ENCODE results near the gene HSPA9.

The HSPA9 gene

DNA sequence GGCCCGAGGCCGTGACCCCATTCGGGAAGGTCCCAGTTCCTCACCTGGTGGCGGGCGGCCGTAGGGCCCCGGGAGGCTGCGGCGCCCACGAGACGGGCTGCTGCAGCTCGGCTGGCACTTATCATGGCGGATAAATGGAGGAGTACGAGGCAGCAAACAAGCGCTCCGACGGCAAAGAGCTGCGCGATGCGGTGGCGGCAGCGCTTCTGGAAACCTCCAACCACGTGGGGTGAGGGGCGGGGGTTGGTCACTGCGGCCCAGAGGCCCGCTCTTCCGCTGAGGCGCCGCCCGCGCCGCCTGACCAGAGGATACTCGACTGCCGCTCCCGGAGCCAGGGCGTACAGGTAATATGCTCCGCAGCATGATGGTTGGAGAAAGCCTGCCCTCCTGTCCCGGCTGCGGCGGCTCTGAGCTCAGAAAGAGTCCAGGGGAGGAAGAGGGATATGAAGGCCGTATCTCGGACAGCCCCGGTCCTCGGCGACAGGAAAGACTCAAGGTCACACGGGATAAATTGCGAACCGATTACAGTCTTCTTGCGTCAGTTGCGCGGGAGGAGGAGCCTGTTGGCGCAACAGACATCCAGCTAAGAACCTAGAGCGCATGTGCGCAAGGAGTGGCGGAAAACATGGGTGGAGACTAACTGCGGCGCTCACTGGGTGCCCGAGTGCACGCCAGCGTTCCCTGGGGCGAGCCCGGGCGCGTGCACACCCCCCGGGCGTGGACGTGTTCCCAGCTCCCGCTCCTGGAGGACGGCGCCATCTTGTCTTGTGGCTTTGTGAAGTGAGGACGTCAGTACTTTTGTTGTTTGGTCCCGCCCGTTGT lies at the start of gene HSPA9:
TSS of gene HSPA9 (minus strand) at position 208 of the 822 bp plus-strand sequence. CDS start at position 125, 83 bp downstream.
- peak; percentile 99 to 100 for DNase-seq (ENCODE audit: low read depth in 1 of 2, low spot score in 1 of 2)
- in situ Hi-C loops (cut with HindIII; ENCODE audit: low pct_unique_long_range_greater_than_20kb, low sequenced_read_pairs) = no loop called here
- no peak for TF ChIP-seq JUND (IDR thresholded peaks at IDR 0.05; ENCODE audit: low read depth)

DNA sequence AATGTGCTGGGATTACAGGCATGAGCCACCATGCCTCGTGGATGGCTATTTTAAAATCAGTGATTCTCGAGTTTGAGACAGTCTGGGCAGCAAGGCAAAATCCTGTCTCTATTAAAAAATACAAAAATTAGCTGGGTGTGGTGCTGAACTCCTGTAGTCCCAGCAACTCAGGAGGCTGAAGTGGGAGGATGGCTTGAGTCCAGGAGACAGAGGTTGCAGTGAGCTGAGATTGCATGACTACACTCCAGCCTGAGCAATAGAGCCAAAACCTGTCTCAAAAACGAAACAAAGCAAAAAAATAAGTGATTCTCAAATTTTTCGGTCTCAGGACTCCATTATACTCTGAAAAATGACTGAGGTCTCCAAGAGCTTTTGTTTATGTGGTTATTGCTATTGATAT lies 47.9 kb upstream of the HSPA9 start:
- in situ Hi-C loops (cut with HindIII; ENCODE audit: low pct_unique_long_range_greater_than_20kb, low sequenced_read_pairs) = no loop called here
- no peak for TF ChIP-seq JUND (IDR thresholded peaks at IDR 0.05; ENCODE audit: low read depth)
- no peak for DNase-seq (ENCODE audit: low read depth in 1 of 2, low spot score in 1 of 2)

DNA sequence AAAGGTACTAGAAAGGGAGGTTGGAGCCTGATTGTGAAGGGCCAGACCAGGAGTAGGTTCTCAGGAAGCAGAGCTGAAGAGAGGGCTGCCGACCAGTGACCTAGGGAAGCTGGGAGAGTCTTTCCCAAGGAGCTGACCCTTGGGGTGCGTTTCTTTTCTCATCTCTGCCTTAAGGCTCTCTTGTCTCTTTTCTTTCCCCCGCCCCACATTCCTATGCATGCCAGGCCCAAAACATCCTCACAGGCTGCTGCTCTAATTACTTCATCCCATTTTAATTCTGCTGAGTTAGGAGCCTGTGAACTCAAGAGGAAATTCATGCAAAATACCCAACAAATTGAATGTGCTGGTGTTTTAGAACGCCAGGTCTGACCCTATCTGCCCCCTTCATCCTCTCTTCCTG lies 46.9 kb upstream of the HSPA9 start:
- TF ChIP-seq JUND (IDR thresholded peaks at IDR 0.05; ENCODE audit: low read depth) = no peak
- in situ Hi-C loops (cut with HindIII; ENCODE audit: low pct_unique_long_range_greater_than_20kb, low sequenced_read_pairs) = no loop called here

DNA sequence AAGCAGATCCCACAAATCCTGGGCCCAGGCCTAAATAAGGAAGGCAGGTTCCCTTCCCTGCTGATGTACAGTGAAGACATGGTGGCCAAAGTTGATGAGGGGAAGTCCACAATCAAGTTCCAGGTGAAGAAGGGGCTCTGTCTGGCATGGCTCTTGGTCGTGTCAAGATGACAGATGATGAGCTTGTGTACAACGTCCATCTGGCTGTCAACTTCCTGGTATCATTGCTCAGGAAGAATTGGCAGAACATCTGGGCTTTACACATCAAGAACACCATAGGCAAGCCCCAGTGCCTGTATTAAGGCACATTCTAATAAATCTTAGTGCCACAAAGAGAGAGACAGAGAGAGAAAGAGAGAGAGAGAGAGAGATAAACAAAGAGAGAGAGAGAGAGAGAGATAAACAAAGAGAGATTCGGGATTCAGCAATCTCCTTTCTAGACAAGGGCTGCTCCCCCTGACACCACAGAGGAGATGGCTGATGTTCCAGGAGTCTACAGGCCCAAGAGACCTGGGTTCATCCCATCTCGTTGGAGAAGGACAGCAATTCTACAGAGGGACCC lies 45.5 kb upstream of the HSPA9 start:
- in situ Hi-C loops (cut with HindIII; ENCODE audit: low pct_unique_long_range_greater_than_20kb, low sequenced_read_pairs) = no loop called here
- no peak for DNase-seq (ENCODE audit: low read depth in 1 of 2, low spot score in 1 of 2)
- no peak for TF ChIP-seq JUND (IDR thresholded peaks at IDR 0.05; ENCODE audit: low read depth)

More for the DNA sequence above, 46.9 kb upstream of the HSPA9 start:
- DNase-seq (ENCODE audit: low read depth in 1 of 2, low spot score in 1 of 2) = no peak

DNA sequence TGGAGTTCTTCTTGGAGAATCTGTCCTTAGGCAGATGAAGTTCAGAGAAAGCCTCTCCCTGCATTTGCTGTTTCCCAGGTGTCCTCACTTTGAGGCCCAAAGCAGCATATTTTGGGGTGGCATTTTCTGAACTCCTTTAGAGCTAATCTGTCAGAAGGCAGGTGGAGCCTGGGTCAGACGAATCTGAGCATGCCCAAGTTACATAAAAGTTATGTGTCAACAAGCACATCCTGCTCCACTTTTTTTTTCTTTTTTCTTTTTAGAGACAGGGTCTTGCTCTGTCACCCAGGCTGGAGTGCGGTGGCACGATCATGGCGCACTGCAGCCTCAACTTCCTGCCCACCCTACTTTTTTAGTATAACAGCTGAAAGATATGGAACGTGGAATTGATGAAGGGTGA lies 41.3 kb upstream of the HSPA9 start:
- no peak for DNase-seq (ENCODE audit: low read depth in 1 of 2, low spot score in 1 of 2)
- TF ChIP-seq JUND (IDR thresholded peaks at IDR 0.05; ENCODE audit: low read depth) = no peak
- in situ Hi-C loops (cut with HindIII; ENCODE audit: low pct_unique_long_range_greater_than_20kb, low sequenced_read_pairs) = no loop called here

DNA sequence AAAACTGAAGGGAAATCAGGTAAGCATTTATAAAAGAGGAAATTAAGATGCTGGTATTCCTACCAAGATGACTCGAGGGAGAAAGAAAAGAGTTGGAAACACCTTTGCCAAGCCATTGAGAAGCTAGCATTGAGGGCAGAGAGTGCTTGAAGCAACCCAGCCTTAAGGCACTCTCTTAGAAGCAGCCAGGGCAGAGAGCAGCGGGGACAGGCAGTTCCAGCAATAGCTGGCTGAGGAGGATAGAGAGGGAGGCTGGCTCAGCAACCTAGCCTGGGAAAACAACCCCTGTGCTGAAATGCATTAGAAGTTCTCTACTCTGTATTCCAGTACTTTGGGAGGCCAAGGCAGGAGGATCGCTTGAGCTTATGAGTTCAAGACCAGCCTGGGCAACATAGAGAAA lies 40.3 kb upstream of the HSPA9 start:
- in situ Hi-C loops (cut with HindIII; ENCODE audit: low pct_unique_long_range_greater_than_20kb, low sequenced_read_pairs) = no loop called here
- DNase-seq (ENCODE audit: low read depth in 1 of 2, low spot score in 1 of 2) = no peak
- TF ChIP-seq JUND (IDR thresholded peaks at IDR 0.05; ENCODE audit: low read depth) = no peak

DNA sequence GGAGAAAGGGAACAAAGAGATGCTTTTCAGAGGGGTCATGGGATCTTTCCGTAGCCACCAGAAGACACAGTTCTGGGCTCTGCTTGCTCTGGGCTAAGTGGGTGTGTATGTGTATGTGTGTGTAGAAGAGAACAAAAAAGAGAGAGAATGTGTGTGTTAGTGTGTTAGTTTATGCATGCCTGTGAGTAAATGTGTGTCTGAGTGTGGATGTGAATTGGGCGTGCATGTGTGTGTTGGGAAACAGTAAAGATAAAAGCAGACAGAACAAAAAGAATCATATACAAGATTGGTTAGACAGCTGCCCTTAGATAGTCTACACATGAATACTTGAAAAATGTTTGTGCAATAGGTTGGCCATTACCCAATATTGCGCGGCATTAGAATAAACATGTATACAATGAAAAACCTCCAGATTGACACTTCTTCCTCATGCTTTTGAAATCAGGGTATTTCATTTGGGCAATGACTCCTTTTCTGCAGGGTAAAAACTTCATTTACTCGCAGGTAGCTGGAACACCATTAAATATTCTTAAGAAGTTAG lies 36.5 kb upstream of the HSPA9 start:
- TF ChIP-seq JUND (IDR thresholded peaks at IDR 0.05; ENCODE audit: low read depth) = no peak
- in situ Hi-C loops (cut with HindIII; ENCODE audit: low pct_unique_long_range_greater_than_20kb, low sequenced_read_pairs) = no loop called here
- no peak for DNase-seq (ENCODE audit: low read depth in 1 of 2, low spot score in 1 of 2)

DNA sequence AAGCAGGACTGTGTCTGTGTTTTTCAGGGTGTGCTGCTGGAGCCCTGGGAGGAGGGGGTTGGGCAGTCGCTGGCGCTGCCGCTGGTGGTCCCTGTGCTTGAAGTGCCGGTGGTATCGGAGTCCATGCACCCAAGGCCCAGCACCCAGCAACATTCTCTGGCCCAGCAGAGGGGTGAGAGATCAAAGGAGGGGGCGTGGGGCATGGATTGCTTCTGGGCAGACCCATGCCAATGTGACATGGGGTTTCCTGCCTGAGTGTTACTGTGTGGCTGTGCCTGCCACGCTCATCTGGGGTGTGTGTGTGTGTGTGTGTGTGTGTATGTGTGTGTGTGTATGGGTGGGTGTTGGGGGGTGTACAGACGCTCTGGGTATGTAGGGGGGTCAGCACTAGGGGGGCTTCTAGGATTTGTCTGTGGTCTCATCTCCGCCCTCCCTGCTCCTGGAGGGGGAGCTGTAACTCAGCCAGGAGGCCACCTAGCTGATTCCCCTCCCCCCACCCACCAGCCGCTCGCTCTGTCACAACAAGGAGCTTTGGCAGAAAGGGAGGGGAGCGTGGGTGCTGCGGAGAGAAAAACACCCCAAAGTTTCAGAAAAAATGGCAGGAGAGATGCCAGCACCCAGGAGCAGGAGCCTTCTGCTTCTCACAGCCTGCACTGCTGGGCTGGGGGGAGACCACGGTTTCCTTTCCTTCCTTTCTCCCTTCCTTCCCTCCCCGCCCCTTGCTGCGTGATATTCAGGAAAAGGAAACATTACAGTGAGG lies 35.9 kb upstream of the HSPA9 start:
- DNase-seq (ENCODE audit: low read depth in 1 of 2, low spot score in 1 of 2) = peak in 1 of 2 experiments; percentile 36
- in situ Hi-C loops (cut with HindIII; ENCODE audit: low pct_unique_long_range_greater_than_20kb, low sequenced_read_pairs) = no loop called here

DNA sequence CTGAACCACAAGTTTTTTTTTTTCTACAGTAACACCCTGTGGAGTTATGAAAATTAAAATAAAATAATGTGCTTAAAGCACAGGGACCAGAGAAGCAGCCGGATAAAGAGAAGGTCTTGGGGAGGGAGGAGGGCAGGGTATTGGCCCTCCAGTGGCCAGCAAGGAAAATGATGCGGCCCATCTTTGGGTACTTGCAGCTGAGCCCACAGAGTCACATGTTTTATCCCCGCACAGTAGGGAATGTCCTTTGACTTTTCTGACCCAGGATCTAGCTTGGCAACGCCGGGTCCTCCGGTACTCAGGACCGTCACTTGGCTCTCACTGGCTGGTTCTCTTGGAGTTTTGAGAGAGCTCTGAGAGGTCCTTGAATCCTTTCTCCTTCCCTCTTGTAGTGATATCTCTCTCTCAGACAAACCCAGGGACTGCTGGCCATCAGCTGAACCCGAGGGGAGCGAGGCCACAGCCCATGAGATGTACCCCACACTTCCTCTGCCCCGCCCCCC lies 35.3 kb upstream of the HSPA9 start:
- in situ Hi-C loops (cut with HindIII; ENCODE audit: low pct_unique_long_range_greater_than_20kb, low sequenced_read_pairs) = no loop called here
- TF ChIP-seq JUND (IDR thresholded peaks at IDR 0.05; ENCODE audit: low read depth) = no peak
- DNase-seq (ENCODE audit: low read depth in 1 of 2, low spot score in 1 of 2) = peak in 1 of 2 experiments; percentile 70

More for the DNA sequence above, 35.9 kb upstream of the HSPA9 start:
- TF ChIP-seq JUND (IDR thresholded peaks at IDR 0.05; ENCODE audit: low read depth) = no peak

DNA sequence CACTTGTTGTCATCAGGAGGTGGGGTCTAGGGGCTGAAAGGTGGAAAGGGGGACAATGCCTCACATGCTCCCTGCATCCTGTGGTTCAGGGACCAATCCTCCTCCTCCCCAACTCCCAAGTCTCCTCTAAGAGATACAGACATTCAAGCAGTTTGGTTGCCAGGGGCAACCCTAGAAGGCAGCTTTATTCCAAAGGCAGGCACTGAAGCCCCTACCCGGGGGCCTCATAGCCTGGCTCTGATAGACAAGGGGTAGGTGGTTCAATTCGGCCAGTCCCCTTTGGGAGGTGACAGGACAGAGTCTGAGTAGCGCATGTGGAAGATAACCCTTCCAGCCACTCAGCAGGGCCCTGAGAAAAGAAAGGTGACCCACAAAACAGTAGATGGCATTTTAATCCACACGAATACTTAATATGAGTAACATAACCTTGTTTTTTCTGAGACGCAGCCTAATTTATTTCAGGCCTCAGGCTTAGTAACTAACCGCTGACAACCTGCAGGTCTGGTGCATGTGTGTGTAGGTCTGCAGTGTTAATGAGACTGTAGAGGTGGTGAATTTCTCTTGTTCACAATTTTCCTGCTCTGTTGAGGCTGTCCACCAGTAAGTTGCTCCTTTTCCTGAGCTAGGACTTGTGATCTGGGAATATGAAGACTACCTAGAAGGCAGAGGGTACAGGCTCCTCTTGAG lies 31.3 kb upstream of the HSPA9 start:
- TF ChIP-seq JUND (IDR thresholded peaks at IDR 0.05; ENCODE audit: low read depth) = no peak
- DNase-seq (ENCODE audit: low read depth in 1 of 2, low spot score in 1 of 2) = no peak
- in situ Hi-C loops (cut with HindIII; ENCODE audit: low pct_unique_long_range_greater_than_20kb, low sequenced_read_pairs) = no loop called here

DNA sequence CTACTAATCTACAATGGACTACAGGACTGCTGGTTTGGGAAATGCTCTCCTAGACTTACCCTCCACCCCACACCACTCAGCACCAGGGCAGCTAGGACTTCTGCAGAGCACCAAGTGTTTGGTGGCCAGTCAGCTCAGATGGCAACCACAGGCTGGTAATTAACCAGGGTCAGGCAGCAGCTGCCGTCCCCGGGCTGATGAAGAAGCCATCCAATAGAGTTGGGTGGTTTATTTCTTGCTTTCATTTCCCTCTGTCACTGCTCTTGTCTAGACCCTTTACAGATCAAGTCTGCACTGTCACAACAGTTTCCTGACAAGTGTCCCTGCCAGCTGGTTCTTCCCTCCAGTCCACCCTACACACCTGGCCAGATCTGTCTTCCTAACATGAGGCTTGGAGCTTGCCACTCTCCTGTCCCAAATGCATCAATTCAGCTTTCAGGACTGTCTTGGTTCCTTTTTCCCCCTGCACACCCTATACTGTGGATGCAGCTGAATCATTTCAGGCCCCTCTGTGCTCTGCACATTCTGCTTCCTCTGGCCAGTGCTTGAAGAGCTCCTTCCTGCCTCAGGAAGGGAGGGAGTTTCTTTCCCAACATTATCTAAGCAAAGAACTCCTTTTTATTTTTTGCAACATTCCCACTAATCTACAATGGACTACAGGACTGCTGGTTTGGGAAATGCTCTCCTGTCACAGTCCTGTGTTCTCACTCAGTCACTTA lies 30.2 kb upstream of the HSPA9 start:
- in situ Hi-C loops (cut with HindIII; ENCODE audit: low pct_unique_long_range_greater_than_20kb, low sequenced_read_pairs) = no loop called here
- TF ChIP-seq JUND (IDR thresholded peaks at IDR 0.05; ENCODE audit: low read depth) = no peak
- no peak for DNase-seq (ENCODE audit: low read depth in 1 of 2, low spot score in 1 of 2)

All from T47D (cell line).